Activated naive CD4-positive, alpha-beta T cell treated with Interleukin-2 at 50 U/mL for 16 hours (primary cell): ENCODE data around the gene PPP1R3F.
"Not testable (repeated sequence)": the region's sequence is repeated elsewhere in the genome, so short reads cannot be mapped to it uniquely, and the experiment has no call there.

Experiments
- DNase-seq: peaks from one replicate; pipeline ENCODE4 v3.0.0-alpha.2; 2020

Gene PPP1R3F

GRCh38 chrX:49322266-49322665 is 52.7 kb downstream of the PPP1R3F start:
- DNase-seq = not testable (repeated sequence)

- not testable (repeated sequence) for DNase-seq
These were observed 54.1 kb downstream of the PPP1R3F start for GRCh38 chrX:49323735-49324134.

- not testable (repeated sequence) for DNase-seq
These were observed 60.8 kb downstream of the PPP1R3F start for GRCh38 chrX:49330421-49330820.

- not testable (repeated sequence) for DNase-seq
These were observed 61.7 kb downstream of the PPP1R3F start, which contains the start of gene GAGE13 for GRCh38 chrX:49331282-49331681. TSS of gene GAGE13 (plus strand) at chrX:49331582. CDS start at chrX:49332738, 1,156 bp downstream.

GRCh38 chrX:49331841-49332240 is 62.2 kb downstream of the PPP1R3F start:
- DNase-seq = not testable (repeated sequence)
